Activated naive CD8-positive, alpha-beta T cell treated with anti-CD3 and anti-CD28 coated beads, Interleukin-2, amount 50 U/mL, for 24 hours (primary cell): ENCODE data around the gene MED31.
"Not testable (repeated sequence)": the region's sequence is repeated elsewhere in the genome, so short reads cannot be mapped to it uniquely, and the experiment has no call there.

Experiments
- ATAC-seq: fragments of 150-1000 bp; cut with Tn5 transposase; one replicate; pipeline ENCODE4 v1.10.0; 2021
- DNase-seq: peaks from one replicate; pipeline ENCODE4 v3.0.0; 2021
- H3K27ac Mint-ChIP-seq: one replicate; pipeline ENCODE4 v1.8.0; 2021; ENCODE audit warnings: mild to moderate bottlenecking, mixed read lengths
- H3K27me3 Mint-ChIP-seq: one replicate; pipeline ENCODE4 v1.8.0; 2021; ENCODE audit warnings: mixed read lengths
- H3K36me3 Mint-ChIP-seq: one replicate; pipeline ENCODE4 v1.8.0; 2021; ENCODE audit warnings: low read depth, mixed read lengths
- H3K4me1 Mint-ChIP-seq: one replicate; pipeline ENCODE4 v1.8.0; 2021; ENCODE audit warnings: mixed read lengths
- H3K4me3 Mint-ChIP-seq: one replicate; pipeline ENCODE4 v1.8.0; 2021; ENCODE audit warnings: mild to moderate bottlenecking, moderate library complexity, mixed read lengths
- H3K9me3 Mint-ChIP-seq: one replicate; pipeline ENCODE4 v1.8.0; 2021; ENCODE audit warnings: mixed read lengths

The MED31 gene

GRCh38 chr17:6597727-6598126, 53.7 kb downstream of the MED31 start:
- Mint-ChIP-seq H3K9me3 (no peaks in the 10 kb centered on the region), H3K27me3 (no peaks in the 10 kb centered on the region), H3K36me3 (peaks cover 37% of the 10 kb centered on the region), H3K4me3 (no peak overlapping the region), H3K27ac (no peak overlapping the region), H3K4me1 (no peaks in the 10 kb centered on the region)
- DNase-seq (no peak), ATAC-seq (no peak)

- Mint-ChIP-seq H3K4me1 (peaks cover 6% of the 10 kb centered on the region), H3K36me3 (peaks cover 44% of the 10 kb centered on the region), H3K27ac (no peak overlapping the region), H3K4me3 (no peak overlapping the region), H3K9me3 (no peaks in the 10 kb centered on the region), H3K27me3 (no peaks in the 10 kb centered on the region)
- DNase-seq (no peak), ATAC-seq (no peak)
Observed at GRCh38 chr17:6596941-6597340, 54.5 kb downstream of the MED31 start.

GRCh38 chr17:6596511-6596910, 54.9 kb downstream of the MED31 start:
- Mint-ChIP-seq H3K4me3 (no peak overlapping the region), H3K9me3 (no peaks in the 10 kb centered on the region), H3K27ac (no peak overlapping the region), H3K36me3 (peaks cover 48% of the 10 kb centered on the region), H3K4me1 (peaks cover 7% of the 10 kb centered on the region), H3K27me3 (no peaks in the 10 kb centered on the region)
- no peak for DNase-seq
- no peak for ATAC-seq

- Mint-ChIP-seq H3K4me3 (no peak overlapping the region), H3K36me3 (peaks cover 46% of the 10 kb centered on the region), H3K9me3 (no peaks in the 10 kb centered on the region), H3K27ac (no peak overlapping the region), H3K4me1 (peaks cover 7% of the 10 kb centered on the region), H3K27me3 (no peaks in the 10 kb centered on the region)
- ATAC-seq (no peak), DNase-seq (no peak)
Observed at GRCh38 chr17:6596081-6596480, 55.3 kb downstream of the MED31 start.

GRCh38 chr17:6593371-6593770, 58.0 kb downstream of the MED31 start:
- ATAC-seq, H3K4me3 Mint-ChIP-seq, H3K27ac Mint-ChIP-seq, H3K9me3 Mint-ChIP-seq, DNase-seq, H3K4me1 Mint-ChIP-seq, H3K27me3 Mint-ChIP-seq: not testable (repeated sequence)
- peaks cover 55% of the 10 kb centered on the region for H3K36me3 Mint-ChIP-seq
